Prostate gland (tissue), 2 donors: Measurements from ENCODE around the gene TRPV6.

Experiments used
- CTCF ChIP-seq, 4 experiments: fragments of 200-600 bp in 2 of 4; fragments of 450-650 bp in 2 of 4; sonication (generic) in 2 of 4; IDR thresholded peaks; 1 replicate in 3 of 4; 2 replicates in 1 of 4; pipeline ENCODE4 v1.5.1; 2016 to 2019; ENCODE audit warnings: antibody characterized with exemption in 4 of 4, mild to moderate bottlenecking in 2 of 4, moderate library complexity in 2 of 4
- POLR2A ChIP-seq: fragments of 450-650 bp; IDR thresholded peaks from one replicate; pipeline ENCODE4 v1.6.1; 2016; ENCODE audit warnings: antibody characterized with exemption, mild to moderate bottlenecking
- POLR2AphosphoS5 ChIP-seq: sonication (generic); formaldehyde crosslinking; IDR thresholded peaks from one replicate; pipeline ENCODE4 v1.6.1; 2017; ENCODE audit warnings: antibody characterized with exemption

- TF ChIP-seq CTCF (IDR thresholded peaks at IDR 0.05) (no peak), POLR2A (no peak), POLR2AphosphoS5 (no peak)
These were observed 43.2 kb downstream of the TRPV6 start for GRCh38 chr7:142842251-142842766.
